ENCODE results near the gene KDM6A. TPM values are rescaled to one million over a fixed set of nuclear protein-coding genes. Genes with fewer than 3 reads are reported as not detected.
A peak's percentile ranks its signal among the peaks of the same experiment; 100 is the strongest.

KDM6A gene
- total and polyA plus RNA-seq, 2 of the 13 experiments (the other 11 are each of a cell fraction or from before 2014, with no cell fraction given): 16.7 to 18.2 TPM

DNA sequence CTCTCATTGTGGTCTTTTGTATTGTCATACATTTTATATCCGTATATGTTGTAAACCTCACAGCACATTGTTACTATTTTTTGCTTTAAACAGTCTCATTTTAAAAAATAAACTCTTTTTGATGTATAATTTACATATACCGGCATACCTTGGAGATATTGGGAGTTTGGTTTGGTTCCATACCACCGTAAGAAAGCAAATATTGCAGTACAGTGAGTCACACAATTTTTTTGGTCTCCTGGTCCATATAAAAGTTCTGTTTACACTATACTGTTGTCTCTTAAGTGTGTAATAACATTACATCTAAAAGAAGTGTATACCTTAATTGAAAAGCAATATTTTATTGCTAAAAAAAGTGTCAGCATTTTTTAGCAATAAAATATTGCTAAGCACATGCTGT lies 70.0 kb downstream of the KDM6A start:
- CTCF ChIA-PET (ENCODE audit: low intra/inter-chr PET ratio, low total read pairs): no interaction called here
- H3K27ac ChIP-seq (ENCODE audit: extremely low read length, insufficient read depth, low read length): no peak overlapping the region
- 0 out of 2 replicates have a peak, but pooled peaks cover 6% of the 10 kb centered on the region for H4K20me1 ChIP-seq (ENCODE audit: insufficient read depth, low read length)
- DNase-seq (ENCODE audit: low spot score) (no peak), FAIRE-seq (no peak), ATAC-seq (no peak)
- H3K36me3 ChIP-seq (replicated peaks in 1 of 2; ENCODE audit: control insufficient read depth in 1 of 2, insufficient read depth in 2 of 2, low read length in 2 of 2): no peaks in the 10 kb centered on the region
- POLR2A ChIA-PET: no interaction called here
- no peak overlapping the region for H3K9ac ChIP-seq (ENCODE audit: insufficient read depth, low read depth, low read length)
- in situ Hi-C loops (cut with HindIII; ENCODE audit: extremely low pct_ligation_motif_present, low pct_unique_long_range_greater_than_20kb): no loop called here
- peaks cover 83% of the 10 kb centered on the region for H3K79me2 ChIP-seq (ENCODE audit: insufficient read depth, low read length)
- H3K4me3 ChIP-seq (replicated peaks in 1 of 3; ENCODE audit: insufficient read depth in 1 of 3, low read depth in 2 of 3, low read length in 3 of 3): no peak overlapping the region
- H2AFZ ChIP-seq (ENCODE audit: low read length): no peak overlapping the region
- intact Hi-C loops (cut with micrococcal nuclease; ENCODE audit: unreplicated experiment): loop anchor here (10.0 kb wide), 1 partner anchor 68 kb away; the partner anchor contains the start of gene KDM6A
- no peaks in the 10 kb centered on the region for H3K27me3 ChIP-seq (ENCODE audit: control insufficient read depth in 1 of 2, insufficient read depth in 2 of 2, low read length in 2 of 2)
- no peak overlapping the region for H3K4me2 ChIP-seq (ENCODE audit: low read depth, low read length)
- H3K4me1 ChIP-seq (ENCODE audit: insufficient read depth, low read length): peaks cover 17% of the 10 kb centered on the region
- H3K9me3 ChIP-seq (ENCODE audit: low read length): no peaks in the 10 kb centered on the region; the same call in 1 of the 2 replicates
- TF ChIP-seq ELF3 (CRISPR knock-in tag; IDR thresholded peaks at IDR 0.05): no peak
- TF ChIP-seq ZNF180 (CRISPR knock-in tag; IDR thresholded peaks at IDR 0.05; ENCODE audit: borderline replicate concordance, low read depth): no peak
- TF ChIP-seq, protein P1, sequence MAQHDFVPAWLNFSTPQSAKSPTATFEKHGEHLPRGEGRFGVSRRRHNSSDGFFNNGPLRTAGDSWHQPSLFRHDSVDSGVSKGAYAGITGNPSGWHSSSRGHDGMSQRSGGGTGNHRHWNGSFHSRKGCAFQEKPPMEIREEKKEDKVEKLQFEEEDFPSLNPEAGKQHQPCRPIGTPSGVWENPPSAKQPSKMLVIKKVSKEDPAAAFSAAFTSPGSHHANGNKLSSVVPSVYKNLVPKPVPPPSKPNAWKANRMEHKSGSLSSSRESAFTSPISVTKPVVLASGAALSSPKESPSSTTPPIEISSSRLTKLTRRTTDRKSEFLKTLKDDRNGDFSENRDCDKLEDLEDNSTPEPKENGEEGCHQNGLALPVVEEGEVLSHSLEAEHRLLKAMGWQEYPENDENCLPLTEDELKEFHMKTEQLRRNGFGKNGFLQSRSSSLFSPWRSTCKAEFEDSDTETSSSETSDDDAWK (CRISPR knock-in tag; IDR thresholded peaks at IDR 0.05): no peak
- TF ChIP-seq CBX2 (IDR thresholded peaks at IDR 0.05; ENCODE audit: low read depth, low read length): no peak
- no peak for TF ChIP-seq CBX2 (CRISPR knock-in tag; IDR thresholded peaks at IDR 0.05; ENCODE audit: low read depth)
- WGBS (ENCODE audit: low lambda C conversion rate): 71% methylated on average over 3 of the region's 3 CpGs
- BruUV-seq (replicated peaks): no TSS peak

DNA sequence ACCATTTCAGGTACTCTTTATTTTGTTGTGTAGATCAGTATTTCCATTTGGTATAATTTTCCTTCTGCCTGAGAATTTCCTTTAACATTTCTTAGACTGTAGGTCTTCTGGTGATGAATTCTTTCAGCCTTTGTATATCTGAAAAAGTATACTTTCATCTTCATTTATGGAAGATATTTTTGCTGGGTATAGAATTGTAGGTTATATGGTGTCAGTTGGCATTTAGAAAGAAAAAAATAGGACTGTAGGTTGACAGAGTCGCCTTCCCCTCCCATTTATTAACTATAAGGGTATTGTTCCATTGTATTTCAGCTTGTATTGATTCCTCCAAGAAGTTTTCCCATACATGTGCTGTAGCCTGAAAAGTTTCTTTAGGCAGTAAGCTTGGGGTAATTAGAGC lies 71.9 kb downstream of the KDM6A start:
- no peak for FAIRE-seq

More for the DNA sequence above, 71.9 kb downstream of the KDM6A start:
- Histone ChIP-seq H4K20me1 (ENCODE audit: insufficient read depth, low read length) (0 out of 2 replicates have a peak, but pooled peaks cover 4% of the 10 kb centered on the region), H3K27me3 (ENCODE audit: control insufficient read depth in 1 of 2, insufficient read depth in 2 of 2, low read length in 2 of 2) (no peaks in the 10 kb centered on the region), H3K9ac (ENCODE audit: insufficient read depth, low read depth, low read length) (no peak overlapping the region), H3K4me1 (ENCODE audit: insufficient read depth, low read length) (0 out of 2 replicates have a peak, but pooled peaks cover 5% of the 10 kb centered on the region), H3K4me2 (ENCODE audit: low read depth, low read length) (no peak overlapping the region), H3K4me3 (replicated peaks in 1 of 3; ENCODE audit: insufficient read depth in 1 of 3, low read depth in 2 of 3, low read length in 3 of 3) (no peak overlapping the region), H3K36me3 (replicated peaks in 1 of 2; ENCODE audit: control insufficient read depth in 1 of 2, insufficient read depth in 2 of 2, low read length in 2 of 2) (no peaks in the 10 kb centered on the region), H3K9me3 (ENCODE audit: low read length) (no peaks in the 10 kb centered on the region; the same call in 1 of the 2 replicates), H2AFZ (ENCODE audit: low read length) (no peak overlapping the region), H3K27ac (ENCODE audit: extremely low read length, insufficient read depth, low read length) (no peak overlapping the region), H3K79me2 (ENCODE audit: insufficient read depth, low read length) (peaks cover 83% of the 10 kb centered on the region)
- intact Hi-C loops (cut with micrococcal nuclease; ENCODE audit: unreplicated experiment) (loop anchor here (10.0 kb wide), 1 partner anchor 70 kb away; the partner anchor contains the start of gene KDM6A), in situ Hi-C loops (cut with HindIII; ENCODE audit: extremely low pct_ligation_motif_present, low pct_unique_long_range_greater_than_20kb) (no loop called here)
- 100% methylated on average over 1 of the region's 1 CpG for WGBS (ENCODE audit: low lambda C conversion rate)
- no TSS peak for BruUV-seq (replicated peaks)
- ChIA-PET CTCF (ENCODE audit: low intra/inter-chr PET ratio, low total read pairs) (no interaction called here), POLR2A (no interaction called here)
- no peak for DNase-seq (ENCODE audit: low spot score)
- TF ChIP-seq ZFP1 (CRISPR knock-in tag; IDR thresholded peaks at IDR 0.05) (peak; percentile 58; the same call in 1 of the 2 replicates), TARDBP (CRISPR knock-in tag; IDR thresholded peaks at IDR 0.05) (no peak)
- ATAC-seq: no peak
